Measurements from ENCODE around the gene CREB5. TPM values are rescaled to one million over a fixed set of nuclear protein-coding genes. Genes with fewer than 3 reads are reported as not detected.

The CREB5 gene
- total RNA-seq, 4 donors from 2014 or later, result 6.6 to 18.6 (median 12.6) TPM

- no peak for DNase-seq (ENCODE audit: extremely low spot score)
- intact Hi-C loops (cut with DNase I), result loop anchor here (5.0 to 10.0 kb wide), 2 partner anchors 93 to 324 kb away; no protein-coding TSS in a partner anchor
- Histone ChIP-seq H3K4me3 (no peak overlapping the region), H3K9me3 (no peaks in the 10 kb centered on the region), H3K36me3 (no peaks in the 10 kb centered on the region), H3K4me1 (peaks cover 10 to 21% (median 15%) of the 10 kb centered on the region in 4 donors), H3K27me3 (no peaks in the 10 kb centered on the region), H3K27ac (replicated peaks in 1 of 4) (no peak overlapping the region)
- 57% methylated on average over 4 of the region's 4 CpGs for WGBS
- no peak for TF ChIP-seq POLR2A (IDR thresholded peaks at IDR 0.05; ENCODE audit: low read depth)
- no peak for TF ChIP-seq EP300 (IDR thresholded peaks at IDR 0.05)
- TF ChIP-seq, protein P1, sequence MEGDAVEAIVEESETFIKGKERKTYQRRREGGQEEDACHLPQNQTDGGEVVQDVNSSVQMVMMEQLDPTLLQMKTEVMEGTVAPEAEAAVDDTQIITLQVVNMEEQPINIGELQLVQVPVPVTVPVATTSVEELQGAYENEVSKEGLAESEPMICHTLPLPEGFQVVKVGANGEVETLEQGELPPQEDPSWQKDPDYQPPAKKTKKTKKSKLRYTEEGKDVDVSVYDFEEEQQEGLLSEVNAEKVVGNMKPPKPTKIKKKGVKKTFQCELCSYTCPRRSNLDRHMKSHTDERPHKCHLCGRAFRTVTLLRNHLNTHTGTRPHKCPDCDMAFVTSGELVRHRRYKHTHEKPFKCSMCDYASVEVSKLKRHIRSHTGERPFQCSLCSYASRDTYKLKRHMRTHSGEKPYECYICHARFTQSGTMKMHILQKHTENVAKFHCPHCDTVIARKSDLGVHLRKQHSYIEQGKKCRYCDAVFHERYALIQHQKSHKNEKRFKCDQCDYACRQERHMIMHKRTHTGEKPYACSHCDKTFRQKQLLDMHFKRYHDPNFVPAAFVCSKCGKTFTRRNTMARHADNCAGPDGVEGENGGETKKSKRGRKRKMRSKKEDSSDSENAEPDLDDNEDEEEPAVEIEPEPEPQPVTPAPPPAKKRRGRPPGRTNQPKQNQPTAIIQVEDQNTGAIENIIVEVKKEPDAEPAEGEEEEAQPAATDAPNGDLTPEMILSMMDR (IDR thresholded peaks at IDR 0.05), result no peak
- no peak for TF ChIP-seq POLR2AphosphoS5 (IDR thresholded peaks at IDR 0.05)
Observed at GRCh38 chr7:28530803-28531175, 118.5 kb downstream of the CREB5 start.

DNA sequence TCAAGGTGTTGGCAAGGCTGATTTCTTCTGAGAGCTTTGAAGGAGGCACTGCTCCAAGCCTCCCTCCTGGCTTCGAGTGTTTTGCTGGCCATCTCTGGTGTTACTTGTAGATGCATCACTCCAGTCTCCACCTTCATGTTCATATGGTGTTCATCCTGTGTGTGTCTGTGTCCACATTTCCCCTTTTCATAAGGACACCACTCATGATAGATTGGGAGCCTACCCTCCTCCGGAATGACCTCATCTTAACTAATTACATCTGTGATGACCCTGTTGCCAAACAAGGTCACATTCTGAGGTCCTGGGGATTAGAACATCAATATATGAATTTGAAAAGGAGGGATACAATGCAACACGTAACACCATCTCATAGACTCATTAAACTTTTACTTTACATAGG is 119.0 kb downstream of the CREB5 start:
- TF ChIP-seq POLR2AphosphoS5 (IDR thresholded peaks at IDR 0.05) (no peak), POLR2A (IDR thresholded peaks at IDR 0.05; ENCODE audit: low read depth) (no peak), EP300 (IDR thresholded peaks at IDR 0.05) (no peak)
- TF ChIP-seq, protein P1 (IDR thresholded peaks at IDR 0.05), result no peak
- intact Hi-C loops (cut with DNase I), result loop anchor here (5.0 to 10.0 kb wide), 2 partner anchors 94 to 324 kb away; no protein-coding TSS in a partner anchor
- no peaks in the 10 kb centered on the region for H3K27me3 ChIP-seq
- H3K27ac ChIP-seq (replicated peaks in 1 of 4), result no peak overlapping the region
- WGBS, result 92% methylated on average over 3 of the region's 3 CpGs
- no peak for DNase-seq (ENCODE audit: extremely low spot score)
- H3K4me3 ChIP-seq, result no peak overlapping the region
- H3K4me1 ChIP-seq, result peaks cover 15 to 21% (median 19%) of the 10 kb centered on the region in 4 donors
- no peaks in the 10 kb centered on the region for H3K36me3 ChIP-seq
- no peaks in the 10 kb centered on the region for H3K9me3 ChIP-seq

- Histone ChIP-seq H3K27me3 (no peaks in the 10 kb centered on the region), H3K4me1 (peaks cover 17 to 21% (median 19%) of the 10 kb centered on the region in 4 donors), H3K27ac (replicated peaks in 1 of 4) (no peak overlapping the region), H3K9me3 (no peaks in the 10 kb centered on the region), H3K36me3 (no peaks in the 10 kb centered on the region), H3K4me3 (no peak overlapping the region)
- 90% methylated on average over 7 of the region's 7 CpGs for WGBS
- no peak for TF ChIP-seq EP300 (IDR thresholded peaks at IDR 0.05)
- no peak for TF ChIP-seq POLR2A (IDR thresholded peaks at IDR 0.05; ENCODE audit: low read depth)
- TF ChIP-seq, protein P1 (IDR thresholded peaks at IDR 0.05), result no peak
- no peak for TF ChIP-seq POLR2AphosphoS5 (IDR thresholded peaks at IDR 0.05)
- intact Hi-C loops (cut with DNase I), result loop anchor here (5.0 to 10.0 kb wide), 2 partner anchors 95 to 323 kb away; no protein-coding TSS in a partner anchor
- DNase-seq (ENCODE audit: extremely low spot score), result no peak
Observed at GRCh38 chr7:28532181-28532580, 119.9 kb downstream of the CREB5 start.

- TF ChIP-seq POLR2A (IDR thresholded peaks at IDR 0.05; ENCODE audit: low read depth) (no peak), EP300 (IDR thresholded peaks at IDR 0.05) (no peak), POLR2AphosphoS5 (IDR thresholded peaks at IDR 0.05) (no peak)
- TF ChIP-seq, protein P1 (IDR thresholded peaks at IDR 0.05), result no peak
- DNase-seq (ENCODE audit: extremely low spot score), result no peak
Observed at GRCh38 chr7:28533267-28533666, 120.9 kb downstream of the CREB5 start.

More at GRCh38 chr7:28533267-28533666, 120.9 kb downstream of the CREB5 start:
- WGBS, result 96% methylated on average over 8 of the region's 8 CpGs
- intact Hi-C loops (cut with DNase I), result loop anchor here (5.0 to 10.0 kb wide), 2 partner anchors 96 to 322 kb away; no protein-coding TSS in a partner anchor
- Histone ChIP-seq H3K4me3 (no peak overlapping the region), H3K36me3 (no peaks in the 10 kb centered on the region), H3K4me1 (peaks cover 17 to 21% (median 19%) of the 10 kb centered on the region in 4 donors), H3K27ac (replicated peaks in 1 of 4) (peak overlapping the region in 2 of 4 donors; percentile 11 to 57), H3K27me3 (no peaks in the 10 kb centered on the region), H3K9me3 (no peaks in the 10 kb centered on the region)

All from esophagus muscularis mucosa (tissue), 4 donors.